GM18526 (cell line): Measurements from ENCODE around the gene CC2D1A.

Source experiments
- POLR2A ChIP-seq: IDR thresholded peaks from 3 replicates; pipeline ENCODE4 v1.6.1; 2011; ENCODE audit not compliant: insufficient read length; ENCODE audit errors: extremely low read depth

The CC2D1A gene

GRCh38 chr19:13870873-13871272 is 35.1 kb upstream of the CC2D1A start:
- TF ChIP-seq POLR2A: no peak

DNA sequence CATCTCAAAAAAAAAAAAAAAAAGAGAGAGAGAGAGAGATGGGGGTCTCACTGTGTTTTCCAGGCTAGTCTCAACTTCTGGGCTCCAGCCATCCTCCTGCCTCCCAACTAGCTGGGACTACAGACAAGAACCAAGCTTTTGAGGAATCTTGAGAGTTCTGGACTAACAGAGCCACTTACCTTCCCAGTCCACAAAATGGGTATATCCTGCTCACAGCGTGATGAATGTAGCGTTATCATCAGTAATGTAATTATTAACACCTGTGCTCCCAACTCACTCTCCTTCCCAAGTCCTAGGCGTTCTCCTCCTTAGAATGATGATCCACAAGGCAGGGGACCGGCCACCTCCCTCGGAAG is 33.7 kb upstream of the CC2D1A start:
- no peak for TF ChIP-seq POLR2A

DNA sequence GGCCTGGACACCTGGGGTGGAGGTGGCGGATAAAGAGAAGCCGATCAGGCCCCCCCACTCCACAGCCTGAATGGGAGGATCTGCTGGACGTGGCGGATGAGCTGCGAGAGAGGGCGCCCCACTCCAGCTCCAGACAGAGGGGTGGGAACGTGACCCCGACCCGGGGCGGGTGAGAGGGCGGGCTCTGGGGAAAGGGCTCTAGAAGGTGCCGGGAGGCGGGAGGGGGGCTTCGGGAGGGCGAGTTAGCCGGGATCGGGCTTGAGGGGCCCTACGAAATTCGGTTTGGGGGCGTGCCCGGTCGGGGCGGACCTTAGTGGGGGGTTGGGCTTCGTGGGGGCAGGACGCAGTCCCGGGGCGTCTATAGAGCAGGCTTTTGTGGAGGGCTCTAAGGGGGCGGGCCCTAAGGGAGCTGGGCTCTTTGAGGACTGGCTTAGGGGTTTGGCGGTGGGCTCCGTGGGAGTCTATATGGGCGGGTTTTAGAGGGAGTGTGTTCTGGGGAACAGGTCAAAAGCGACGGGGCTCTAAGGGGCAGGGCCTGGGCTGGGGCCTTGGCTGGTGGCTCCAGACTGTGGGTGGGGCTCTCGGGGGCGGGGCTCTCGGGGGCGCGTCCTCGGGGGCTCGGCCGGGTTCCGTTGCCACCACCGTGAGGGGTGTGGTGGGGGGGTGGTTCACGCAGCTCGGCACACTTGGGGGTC is 33.2 kb upstream of the CC2D1A start:
- no peak for TF ChIP-seq POLR2A

GRCh38 chr19:13873834-13874515 is 32.0 kb upstream of the CC2D1A start:
- no peak for TF ChIP-seq POLR2A

DNA sequence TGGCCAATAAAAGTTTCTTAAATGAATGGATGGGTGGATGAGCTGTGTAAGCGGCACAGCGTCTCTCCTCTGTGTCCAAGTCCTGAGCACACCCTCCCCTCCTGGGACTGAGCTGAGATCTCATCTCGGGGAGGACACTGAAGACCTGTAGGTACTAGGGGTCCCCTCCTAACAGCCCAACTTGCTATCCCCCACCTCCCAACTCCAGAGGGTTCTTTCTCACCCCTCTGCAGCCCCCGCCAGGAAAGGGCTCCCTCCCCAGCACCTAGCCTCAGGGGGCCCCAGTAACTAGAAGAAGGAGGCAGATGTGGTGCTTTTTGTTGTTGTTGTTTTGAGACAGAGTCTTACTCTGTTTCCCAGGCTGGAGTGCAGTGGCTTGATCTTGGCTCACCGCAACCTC is 30.2 kb upstream of the CC2D1A start:
- no peak for TF ChIP-seq POLR2A

DNA sequence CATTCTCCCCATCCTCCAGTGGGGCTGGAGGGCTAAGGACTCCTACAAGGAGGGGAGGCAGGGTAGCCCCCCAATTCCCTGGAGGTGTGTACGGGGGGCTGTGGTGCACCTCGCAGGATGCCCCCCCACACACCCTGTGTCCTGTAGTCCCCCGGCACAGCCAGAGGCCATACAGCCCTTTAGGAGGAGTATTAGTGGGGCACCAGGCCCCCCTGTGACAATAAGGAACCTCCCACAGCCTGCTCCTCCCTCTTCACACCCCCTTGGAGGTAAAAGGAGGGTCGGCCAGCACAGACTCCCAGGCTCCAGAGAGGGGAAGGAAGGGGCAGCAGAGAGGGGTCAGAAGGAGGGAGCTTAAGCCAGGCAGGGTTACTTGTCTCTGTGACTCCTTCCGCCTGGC is 29.2 kb upstream of the CC2D1A start, which contains the start of gene NANOS3:
TSS of gene NANOS3 (plus strand) at position 301 of the 400 bp plus-strand sequence. CDS start 115 bp downstream, outside the sequence.
- TF ChIP-seq POLR2A: no peak

DNA sequence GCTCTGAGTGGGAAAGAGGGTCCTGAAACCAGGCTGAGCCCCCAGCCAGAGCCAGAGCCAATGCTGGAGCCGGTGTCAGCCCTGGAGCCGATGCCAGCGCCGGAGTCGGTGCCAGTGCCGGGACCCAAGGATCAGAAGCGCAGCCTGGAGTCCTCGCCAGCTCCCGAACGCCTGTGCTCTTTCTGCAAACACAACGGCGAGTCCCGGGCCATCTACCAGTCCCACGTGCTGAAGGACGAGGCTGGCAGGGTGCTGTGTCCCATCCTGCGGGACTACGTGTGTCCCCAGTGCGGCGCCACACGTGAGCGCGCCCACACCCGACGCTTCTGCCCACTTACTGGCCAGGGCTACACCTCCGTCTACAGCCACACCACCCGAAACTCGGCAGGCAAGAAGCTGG is 28.7 kb upstream of the CC2D1A start:
- TF ChIP-seq POLR2A: no peak

DNA sequence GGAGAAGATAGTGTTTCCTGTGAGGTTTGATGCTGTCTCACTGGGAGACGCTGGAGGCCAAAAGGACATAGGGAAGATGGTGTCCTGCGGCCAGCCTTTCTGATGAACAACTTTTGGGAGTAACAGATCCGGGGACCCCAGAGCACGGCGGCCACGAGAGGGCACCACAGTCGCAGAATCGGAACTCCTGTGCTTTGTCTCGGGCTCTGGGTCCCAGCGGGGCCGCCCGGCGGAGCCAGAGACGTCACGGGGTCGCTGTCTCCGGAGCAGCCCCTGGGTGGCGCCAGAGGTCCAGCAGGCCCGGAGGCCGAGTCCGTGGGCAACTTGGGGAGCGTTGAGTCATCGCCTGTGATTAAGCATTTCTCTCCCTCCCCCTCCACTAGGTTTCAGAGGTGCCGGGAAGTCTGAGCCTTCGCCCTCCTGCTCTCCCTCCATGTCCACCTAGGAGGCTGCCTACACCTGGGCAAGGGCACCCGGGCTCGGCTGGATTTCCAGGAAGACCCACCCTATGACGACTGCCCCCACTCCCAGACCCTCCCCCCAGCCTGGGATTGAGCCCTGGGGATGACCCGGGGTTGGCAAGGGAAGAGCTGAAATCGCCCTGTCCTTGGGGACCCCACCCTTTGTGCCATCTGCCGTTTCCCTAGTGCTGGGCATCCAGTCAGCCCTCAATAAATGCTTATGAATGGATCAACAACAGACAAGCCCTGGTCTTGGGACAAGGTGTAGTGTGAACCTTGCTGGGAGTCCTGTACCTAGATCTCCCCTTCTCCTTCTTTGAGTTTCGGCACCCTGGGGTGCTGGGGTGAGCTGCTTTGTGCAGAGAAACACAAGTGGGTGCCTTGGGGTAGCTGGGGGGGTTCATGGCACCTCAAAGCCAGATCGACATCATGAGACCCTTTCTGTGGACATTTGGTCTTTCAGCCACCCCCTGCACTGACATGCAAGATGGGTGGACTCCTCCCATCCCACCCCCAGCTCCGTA is 25.6 kb upstream of the CC2D1A start:
- peak; percentile 24 for TF ChIP-seq POLR2A

GRCh38 chr19:13881251-13881691 is 24.7 kb upstream of the CC2D1A start:
- TF ChIP-seq POLR2A: no peak

GRCh38 chr19:13881692-13882418 is 24.1 kb upstream of the CC2D1A start:
- no peak for TF ChIP-seq POLR2A

- no peak for TF ChIP-seq POLR2A
These were observed 23.6 kb upstream of the CC2D1A start for GRCh38 chr19:13882419-13882795.

DNA sequence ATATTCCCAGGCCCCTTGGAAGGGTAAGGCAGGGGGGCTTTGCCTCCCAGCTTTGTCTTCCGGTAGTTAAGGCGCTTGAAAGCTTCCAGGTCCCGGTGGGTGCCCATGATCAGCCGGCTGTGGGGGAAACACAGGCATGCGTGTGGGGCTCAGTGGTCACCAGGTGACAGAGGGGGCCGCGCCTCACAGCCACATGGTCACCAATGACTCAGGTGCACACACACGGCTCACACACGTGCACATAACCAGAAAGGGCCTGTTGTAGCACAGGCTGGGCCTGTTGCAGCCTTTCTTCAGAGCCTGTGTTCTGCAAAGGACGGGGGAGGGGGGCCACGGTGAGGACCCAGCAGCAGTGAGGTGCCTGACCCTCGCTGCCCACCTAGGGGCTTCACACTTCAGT is 23.2 kb upstream of the CC2D1A start:
- TF ChIP-seq POLR2A: no peak

GRCh38 chr19:13883516-13884064 is 22.4 kb upstream of the CC2D1A start:
- TF ChIP-seq POLR2A: no peak

DNA sequence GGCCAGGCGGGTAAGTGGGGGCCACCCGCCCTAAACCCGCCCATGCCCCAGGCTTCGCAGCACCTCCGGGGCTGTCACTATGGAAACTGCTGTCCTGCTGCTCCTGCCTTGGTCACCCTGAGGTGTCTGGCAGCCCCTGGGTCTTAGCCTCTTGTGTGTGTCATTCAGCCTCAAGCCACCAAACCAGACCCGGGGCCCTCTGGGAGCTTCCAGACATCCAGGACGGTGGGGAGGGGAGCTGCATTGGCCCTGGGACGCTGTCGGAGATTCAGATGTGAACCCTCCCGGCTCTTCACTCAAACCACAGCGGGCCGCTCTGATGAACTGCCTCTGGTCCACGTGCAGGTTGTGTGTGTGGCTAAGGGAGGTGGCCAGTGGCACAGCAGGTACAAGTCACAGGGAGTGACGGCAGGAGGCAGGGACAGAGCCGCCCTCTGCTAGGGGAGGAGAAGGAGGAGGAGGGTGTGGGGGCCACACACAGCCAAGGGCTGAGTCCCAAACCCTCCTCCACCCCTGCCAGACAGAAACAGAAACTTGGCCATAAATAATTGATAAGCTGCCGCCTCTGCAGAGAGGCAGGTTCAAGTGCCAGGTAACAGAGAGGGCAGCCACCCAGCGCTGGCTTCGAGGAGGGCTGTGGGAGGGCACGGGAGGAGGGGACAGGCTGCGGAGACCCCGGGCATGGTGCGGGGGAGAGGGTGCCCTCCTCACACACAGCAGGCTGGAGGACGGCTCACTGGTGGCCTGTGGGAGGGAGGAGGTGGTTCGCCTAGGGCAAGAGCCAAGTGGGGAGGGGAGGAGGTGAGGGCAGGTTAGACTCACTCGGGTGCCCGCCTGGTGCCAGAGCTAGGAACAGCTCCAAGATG is 21.0 kb upstream of the CC2D1A start:
- TF ChIP-seq POLR2A: no peak
